ENCODE data around the gene LSM5.
A peak's percentile ranks its signal among the peaks of the same experiment; 100 is the strongest.
"Not testable (repeated sequence)": the region's sequence is repeated elsewhere in the genome, so short reads cannot be mapped to it uniquely, and the experiment has no call there.

LSM5 gene

DNA sequence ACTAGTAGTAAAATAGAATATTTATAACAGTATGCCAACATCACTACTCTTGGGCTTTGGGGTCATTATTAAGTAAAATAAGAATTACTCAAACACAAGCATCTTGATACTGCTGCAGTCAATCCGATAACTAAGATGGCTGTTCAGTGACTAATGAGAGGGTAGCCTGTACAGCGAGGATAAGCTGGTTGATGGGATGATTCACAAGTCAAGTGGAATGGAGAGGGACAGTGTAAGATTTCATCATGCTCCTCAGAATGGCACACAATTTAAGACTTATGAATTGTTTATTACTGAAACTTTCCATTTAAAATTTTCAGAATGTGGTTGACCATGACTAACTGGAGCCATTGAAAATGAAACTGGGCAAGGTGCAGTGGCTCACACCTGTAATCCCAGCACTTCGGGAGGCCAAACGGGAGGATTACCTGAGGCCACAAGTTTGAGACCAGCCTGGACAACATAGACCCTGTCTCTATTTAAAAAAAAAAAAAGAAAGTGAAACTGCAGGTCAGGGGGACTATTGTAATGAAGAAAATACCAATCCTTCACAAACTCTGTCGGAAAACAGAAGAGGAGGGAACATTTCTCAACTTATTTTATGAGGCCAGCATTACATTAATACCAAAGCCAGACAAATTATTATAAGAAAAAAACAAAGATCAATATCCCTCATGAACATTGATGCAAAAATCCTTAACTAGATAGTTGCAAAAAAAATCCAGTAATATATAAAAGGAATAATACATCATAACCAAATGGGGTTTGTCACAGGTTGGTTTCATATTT is 16.3 kb upstream of the LSM5 start:
- Histone ChIP-seq H3K4me3 (ENCODE audit: low read length) (no peak overlapping the region), H3K27ac (ENCODE audit: low read length) (no peak overlapping the region), H3K9me3 (ENCODE audit: control insufficient read depth, insufficient read depth, low read length) (no peaks in the 10 kb centered on the region), H3K27me3 (ENCODE audit: control insufficient read depth, insufficient read depth, low read length) (no peaks in the 10 kb centered on the region), H3K4me1 (ENCODE audit: control insufficient read depth, insufficient read depth, low read length) (no peaks in the 10 kb centered on the region), H3K36me3 (ENCODE audit: control insufficient read depth, insufficient read depth, low read length) (no peaks in the 10 kb centered on the region; the same call in 1 of the 2 replicates)
- DNase-seq (ENCODE audit: low read depth, low spot score), result no peak
- no CpG with 5 or more reads among the region's 5 CpGs for WGBS (ENCODE audit: insufficient coverage, insufficient read length)

DNA sequence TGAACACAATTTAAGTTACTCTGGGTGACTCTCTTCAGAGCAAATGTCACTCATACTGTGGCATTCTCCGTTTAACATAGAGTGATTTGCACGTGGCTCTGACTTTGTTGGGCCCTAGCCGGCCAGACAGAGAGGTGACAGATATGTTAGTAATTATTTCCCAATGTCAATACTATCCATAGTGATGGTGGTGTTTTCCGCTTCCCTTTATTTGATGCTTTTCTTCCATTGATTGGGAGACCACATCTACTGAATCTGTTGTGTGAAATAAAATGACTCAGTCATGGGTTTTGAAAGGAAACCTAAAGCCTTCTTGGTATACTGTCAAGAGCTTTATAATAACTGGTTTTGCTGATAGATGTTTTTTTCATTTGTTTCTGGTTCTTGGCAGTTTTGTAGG is 12.5 kb upstream of the LSM5 start:
- no peaks in the 10 kb centered on the region for H3K4me1 ChIP-seq (ENCODE audit: control insufficient read depth, insufficient read depth, low read length)
- H3K4me3 ChIP-seq (ENCODE audit: low read length), result no peak overlapping the region
- WGBS (ENCODE audit: insufficient coverage, insufficient read length), result no CpG with 5 or more reads among the region's 4 CpGs
- no peak for DNase-seq (ENCODE audit: low read depth, low spot score)
- H3K36me3 ChIP-seq (ENCODE audit: control insufficient read depth, insufficient read depth, low read length), result no peaks in the 10 kb centered on the region
- no peaks in the 10 kb centered on the region for H3K9me3 ChIP-seq (ENCODE audit: control insufficient read depth, insufficient read depth, low read length)
- no peak overlapping the region for H3K27ac ChIP-seq (ENCODE audit: low read length)
- H3K27me3 ChIP-seq (ENCODE audit: control insufficient read depth, insufficient read depth, low read length), result no peaks in the 10 kb centered on the region

GRCh38 chr7:32501522-32501921 is 11.3 kb upstream of the LSM5 start:
- Histone ChIP-seq H3K4me1 (ENCODE audit: control insufficient read depth, insufficient read depth, low read length) (no peaks in the 10 kb centered on the region), H3K27me3 (ENCODE audit: control insufficient read depth, insufficient read depth, low read length) (no peaks in the 10 kb centered on the region), H3K27ac (ENCODE audit: low read length) (no peak overlapping the region), H3K36me3 (ENCODE audit: control insufficient read depth, insufficient read depth, low read length) (no peaks in the 10 kb centered on the region), H3K4me3 (ENCODE audit: low read length) (no peak overlapping the region), H3K9me3 (ENCODE audit: control insufficient read depth, insufficient read depth, low read length) (no peaks in the 10 kb centered on the region)
- DNase-seq (ENCODE audit: low read depth, low spot score), result no peak
- WGBS (ENCODE audit: insufficient coverage, insufficient read length), result no CpG with 5 or more reads among the region's 1 CpG

DNA sequence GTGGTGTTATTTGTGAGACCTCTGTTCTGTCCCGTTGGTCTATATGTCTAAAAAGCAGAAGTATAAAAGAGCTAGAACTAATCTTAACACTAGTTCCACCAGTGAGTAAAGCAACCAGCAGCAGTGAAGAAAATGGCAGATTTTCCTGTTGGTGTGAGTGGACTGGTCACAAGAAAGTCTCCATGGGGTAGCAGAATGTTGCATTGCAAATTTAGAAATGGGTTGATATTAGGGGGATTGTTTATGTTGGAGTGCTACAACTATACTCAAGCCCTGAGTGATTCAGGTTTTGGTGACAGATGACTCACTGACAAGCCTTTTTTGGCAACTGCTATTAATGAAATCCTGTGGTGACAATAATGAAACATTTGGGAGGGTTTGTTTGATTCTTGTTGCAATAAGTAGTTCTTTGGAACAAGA is 10.8 kb upstream of the LSM5 start:
- no peak for DNase-seq (ENCODE audit: low read depth, low spot score)
- no peaks in the 10 kb centered on the region for H3K4me1 ChIP-seq (ENCODE audit: control insufficient read depth, insufficient read depth, low read length)
- no peaks in the 10 kb centered on the region for H3K27me3 ChIP-seq (ENCODE audit: control insufficient read depth, insufficient read depth, low read length)
- H3K4me3 ChIP-seq (ENCODE audit: low read length), result no peak overlapping the region
- no peak overlapping the region for H3K27ac ChIP-seq (ENCODE audit: low read length)
- no peaks in the 10 kb centered on the region for H3K36me3 ChIP-seq (ENCODE audit: control insufficient read depth, insufficient read depth, low read length)
- no CpG with 5 or more reads among the region's 1 CpG for WGBS (ENCODE audit: insufficient coverage, insufficient read length)
- no peaks in the 10 kb centered on the region for H3K9me3 ChIP-seq (ENCODE audit: control insufficient read depth, insufficient read depth, low read length)

GRCh38 chr7:32500216-32500615 is 10.0 kb upstream of the LSM5 start:
- not testable (repeated sequence) for H3K27me3 ChIP-seq (ENCODE audit: control insufficient read depth, insufficient read depth, low read length); H3K4me1 ChIP-seq (ENCODE audit: control insufficient read depth, insufficient read depth, low read length); DNase-seq (ENCODE audit: low read depth, low spot score); H3K36me3 ChIP-seq (ENCODE audit: control insufficient read depth, insufficient read depth, low read length); H3K9me3 ChIP-seq (ENCODE audit: control insufficient read depth, insufficient read depth, low read length); H3K27ac ChIP-seq (ENCODE audit: low read length); H3K4me3 ChIP-seq (ENCODE audit: low read length)
- WGBS (ENCODE audit: insufficient coverage, insufficient read length), result no CpG with 5 or more reads among the region's 1 CpG

- not testable (repeated sequence) for H3K36me3 ChIP-seq (ENCODE audit: control insufficient read depth, insufficient read depth, low read length); H3K27me3 ChIP-seq (ENCODE audit: control insufficient read depth, insufficient read depth, low read length); H3K27ac ChIP-seq (ENCODE audit: low read length); H3K9me3 ChIP-seq (ENCODE audit: control insufficient read depth, insufficient read depth, low read length); H3K4me1 ChIP-seq (ENCODE audit: control insufficient read depth, insufficient read depth, low read length); H3K4me3 ChIP-seq (ENCODE audit: low read length); DNase-seq (ENCODE audit: low read depth, low spot score)
- no CpG with 5 or more reads among the region's 2 CpGs for WGBS (ENCODE audit: insufficient coverage, insufficient read length)
Observed at GRCh38 chr7:32499755-32500154, 9.6 kb upstream of the LSM5 start.

DNA sequence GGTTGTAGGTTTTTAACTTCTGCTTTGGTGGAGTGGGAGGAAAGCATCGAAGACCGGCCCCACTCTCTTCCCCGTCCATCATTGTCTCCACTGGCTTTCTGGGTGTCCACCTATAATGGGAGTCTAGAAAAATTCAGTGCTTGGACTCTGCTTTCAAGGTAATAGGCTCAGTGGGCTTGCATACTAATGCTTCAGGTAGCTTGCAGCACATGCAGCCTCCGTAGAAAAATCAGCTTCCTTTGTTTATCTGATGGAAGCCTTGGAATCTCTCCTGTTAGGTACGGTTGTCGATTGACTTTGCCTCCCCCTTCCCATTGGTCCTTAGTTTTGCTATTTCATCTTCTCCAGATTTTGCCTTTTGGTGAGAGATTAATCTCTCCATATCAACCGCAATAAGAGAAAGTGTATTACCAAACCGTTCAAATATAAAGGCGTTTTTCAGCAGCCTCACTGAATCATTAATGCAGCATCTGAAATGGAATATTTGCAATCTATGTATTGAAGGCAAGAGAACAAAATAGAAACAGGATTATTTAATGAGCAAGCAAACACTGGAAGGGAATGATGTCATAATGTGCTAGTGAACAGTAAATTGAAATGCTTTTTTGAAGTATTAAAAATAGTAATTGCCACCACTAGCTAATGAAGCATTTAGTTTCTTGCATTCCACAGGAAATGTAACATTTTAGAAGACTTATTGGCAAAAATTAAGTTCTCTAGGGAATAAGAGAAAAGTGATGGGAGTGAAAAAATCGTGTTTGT is 6.1 kb upstream of the LSM5 start:
- no peak for DNase-seq (ENCODE audit: low read depth, low spot score)
- no peaks in the 10 kb centered on the region for H3K36me3 ChIP-seq (ENCODE audit: control insufficient read depth, insufficient read depth, low read length)
- H3K9me3 ChIP-seq (ENCODE audit: control insufficient read depth, insufficient read depth, low read length), result no peaks in the 10 kb centered on the region
- H3K27me3 ChIP-seq (ENCODE audit: control insufficient read depth, insufficient read depth, low read length), result no peaks in the 10 kb centered on the region
- no peaks in the 10 kb centered on the region for H3K4me1 ChIP-seq (ENCODE audit: control insufficient read depth, insufficient read depth, low read length)
- H3K4me3 ChIP-seq (ENCODE audit: low read length), result peak overlapping the region; percentile 100; the same call in 1 of the 2 replicates
- H3K27ac ChIP-seq (ENCODE audit: low read length), result no peak overlapping the region
- WGBS (ENCODE audit: insufficient coverage, insufficient read length), result 100% methylated on average over 1 of the region's 10 CpGs

GRCh38 chr7:32495298-32496051 is 5.3 kb upstream of the LSM5 start, which contains the start of gene AVL9:
AVL9 (plus strand) TSS chr7:32495489; CDS start chr7:32495710, 221 bp downstream.
- no CpG with 5 or more reads among the region's 67 CpGs for WGBS (ENCODE audit: insufficient coverage, insufficient read length)
- H3K9me3 ChIP-seq (ENCODE audit: control insufficient read depth, insufficient read depth, low read length), result no peaks in the 10 kb centered on the region

DNA sequence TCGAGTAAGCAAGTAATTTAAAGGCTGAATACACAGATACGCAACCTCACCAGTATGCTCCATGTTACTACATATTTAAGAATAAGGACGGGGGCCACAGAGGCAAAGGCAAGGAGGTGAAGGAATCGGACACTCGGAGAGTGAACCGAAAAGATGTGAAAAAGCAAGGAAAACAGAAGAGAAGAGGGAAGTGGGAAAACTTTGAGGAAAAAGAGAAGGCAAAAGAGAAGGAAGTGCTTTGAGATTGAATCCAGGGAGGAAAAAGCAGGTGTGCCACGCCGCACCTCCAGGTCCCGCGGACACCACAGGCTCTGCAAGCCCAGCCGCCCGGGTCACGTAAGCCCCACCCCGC is 4.7 kb upstream of the LSM5 start:
- no peaks in the 10 kb centered on the region for H3K36me3 ChIP-seq (ENCODE audit: control insufficient read depth, insufficient read depth, low read length)
- H3K4me3 ChIP-seq (ENCODE audit: low read length), result peak overlapping the region; percentile 80; the same call in 1 of the 2 replicates
- no peaks in the 10 kb centered on the region for H3K9me3 ChIP-seq (ENCODE audit: control insufficient read depth, insufficient read depth, low read length)
- WGBS (ENCODE audit: insufficient coverage, insufficient read length), result no CpG with 5 or more reads among the region's 14 CpGs
- no peaks in the 10 kb centered on the region for H3K27me3 ChIP-seq (ENCODE audit: control insufficient read depth, insufficient read depth, low read length)
- DNase-seq (ENCODE audit: low read depth, low spot score), result no peak
- no peaks in the 10 kb centered on the region for H3K4me1 ChIP-seq (ENCODE audit: control insufficient read depth, insufficient read depth, low read length)
- no peak overlapping the region for H3K27ac ChIP-seq (ENCODE audit: low read length)

More at GRCh38 chr7:32495298-32496051, 5.3 kb upstream of the LSM5 start, which contains the start of gene AVL9:
- no peaks in the 10 kb centered on the region for H3K27me3 ChIP-seq (ENCODE audit: control insufficient read depth, insufficient read depth, low read length)
- H3K27ac ChIP-seq (ENCODE audit: low read length), result no peak within 1 kb of the TSS
- no peaks in the 10 kb centered on the region for H3K36me3 ChIP-seq (ENCODE audit: control insufficient read depth, insufficient read depth, low read length)
- DNase-seq (ENCODE audit: low read depth, low spot score), result peak; percentile 75
- no peaks in the 10 kb centered on the region for H3K4me1 ChIP-seq (ENCODE audit: control insufficient read depth, insufficient read depth, low read length)
- H3K4me3 ChIP-seq (ENCODE audit: low read length), result peak within 1 kb of the TSS; percentile 100

GRCh38 chr7:32489788-32490126 is 423 bp downstream of the LSM5 start:
- Histone ChIP-seq H3K27me3 (ENCODE audit: control insufficient read depth, insufficient read depth, low read length) (no peaks in the 10 kb centered on the region), H3K4me1 (ENCODE audit: control insufficient read depth, insufficient read depth, low read length) (no peaks in the 10 kb centered on the region), H3K36me3 (ENCODE audit: control insufficient read depth, insufficient read depth, low read length) (no peaks in the 10 kb centered on the region), H3K4me3 (ENCODE audit: low read length) (peak overlapping the region; percentile 95), H3K27ac (ENCODE audit: low read length) (no peak overlapping the region), H3K9me3 (ENCODE audit: control insufficient read depth, insufficient read depth, low read length) (no peaks in the 10 kb centered on the region)
- DNase-seq (ENCODE audit: low read depth, low spot score), result no peak
- no CpG with 5 or more reads among the region's 9 CpGs for WGBS (ENCODE audit: insufficient coverage, insufficient read length)
